Measurements from ENCODE around the gene HAPSTR1.
"Not testable (repeated sequence)": the region's sequence is repeated elsewhere in the genome, so short reads cannot be mapped to it uniquely, and the experiment has no call there.

Gene HAPSTR1

GRCh38 chr16:9072806-9073341, 18.6 kb upstream of the HAPSTR1 start:
- no peak for DNase-seq

- DNase-seq = no peak
These were observed 16.0 kb upstream of the HAPSTR1 start for GRCh38 chr16:9075299-9076071.

GRCh38 chr16:9077091-9077809, 14.2 kb upstream of the HAPSTR1 start:
- no peak for DNase-seq

- not testable (repeated sequence) for DNase-seq
These were observed 12.7 kb upstream of the HAPSTR1 start for GRCh38 chr16:9078467-9079429.

- DNase-seq = no peak
These were observed 12.0 kb upstream of the HAPSTR1 start for GRCh38 chr16:9079430-9079812.

GRCh38 chr16:9081158-9081557, 10.3 kb upstream of the HAPSTR1 start:
- DNase-seq = no peak

- DNase-seq = no peak
These were observed 9.6 kb upstream of the HAPSTR1 start for GRCh38 chr16:9081843-9082242.

- DNase-seq = no peak
These were observed 9.0 kb upstream of the HAPSTR1 start for GRCh38 chr16:9082422-9082821.

GRCh38 chr16:9087733-9088132, 3.7 kb upstream of the HAPSTR1 start:
- not testable (repeated sequence) for DNase-seq

GRCh38 chr16:9088848-9089247, 2.6 kb upstream of the HAPSTR1 start:
- DNase-seq = no peak

- DNase-seq = no peak
These were observed 1.8 kb upstream of the HAPSTR1 start for GRCh38 chr16:9089660-9090059.

GRCh38 chr16:9090101-9090959, 1.1 kb upstream of the HAPSTR1 start:
- no peak for DNase-seq

- peak; percentile 13 for DNase-seq
These were observed 430 bp downstream of the HAPSTR1 start for GRCh38 chr16:9091867-9092281.

- DNase-seq = peak; percentile 19
These were observed 986 bp downstream of the HAPSTR1 start for GRCh38 chr16:9092282-9092977.

GRCh38 chr16:9092978-9093344, 1.5 kb downstream of the HAPSTR1 start:
- peak; percentile 19 for DNase-seq

- no peak for DNase-seq
These were observed 2.8 kb downstream of the HAPSTR1 start for GRCh38 chr16:9094011-9094846.

- DNase-seq = no peak
These were observed 3.7 kb downstream of the HAPSTR1 start for GRCh38 chr16:9095171-9095570.

GRCh38 chr16:9095656-9096397, 4.4 kb downstream of the HAPSTR1 start:
- DNase-seq = no peak

- DNase-seq = no peak
These were observed 5.0 kb downstream of the HAPSTR1 start for GRCh38 chr16:9096416-9096952.

All from NCI-H1105 treated with DMSO at 0.1 percent for 48 hours (cell line).